B cell (primary cell): ENCODE results near the gene C17orf67. TPM values are rescaled to one million over a fixed set of nuclear protein-coding genes. Genes with fewer than 3 reads are reported as not detected.

Experiments used
- ATAC-seq: fragments of 200-7000 bp; cut with Tn5 transposase; one replicate; pipeline ENCODE4 v1.10.0; 2021; ENCODE audit warnings: low read depth, mild to moderate bottlenecking, moderate number of reproducible peaks, moderate library complexity
- CTCF ChIA-PET: fragments of 350-600 bp; sonication (Branson Sonifier 250); formaldehyde crosslinking; loops from one replicate; lab custom pipeline; 2021; ENCODE audit warnings: antibody characterized with exemption, inconsistent platforms; lab: Charles Lee
- POLR2A ChIA-PET: fragments of 350-600 bp; sonication (Branson Sonifier 250); formaldehyde crosslinking; loops from one replicate; lab custom pipeline; 2021; ENCODE audit warnings: antibody characterized with exemption; lab: Charles Lee
- DNase-seq: peaks from one replicate; pipeline ENCODE4 v3.0.0; 2013
- H2AFZ ChIP-seq: 2 replicates; pipeline ENCODE4 v1.6.1; 2012; ENCODE audit warnings: mild to moderate bottlenecking, low read depth, low read length; ENCODE audit not compliant: insufficient read depth, poor library complexity, severe bottlenecking
- H3K27ac ChIP-seq, 2 donors: 1 replicate in 1 of 2; 2 replicates in 1 of 2; pipeline ENCODE4 v1.5.1; 2012 to 2013; ENCODE audit warnings: low read length in 2 of 2, mild to moderate bottlenecking in 2 of 2, moderate library complexity in 1 of 2
- H3K27me3 ChIP-seq, 4 experiments: fragments of 200-600 bp in 1 of 4; sonication (generic) in 1 of 4; replicated peaks in 1 of 4; 1 replicate in 2 of 4; 2 replicates in 2 of 4; pipeline versions ENCODE4 v1.6.1 to v1.7.0; 2013 to 2016; ENCODE audit warnings: low read length in 3 of 4, mild to moderate bottlenecking in 2 of 4, mixed read lengths in 1 of 4, moderate library complexity in 1 of 4; ENCODE audit not compliant: insufficient read depth in 4 of 4, control insufficient read depth in 3 of 4; ENCODE audit errors: control extremely low read depth in 1 of 4
- H3K36me3 ChIP-seq, 2 experiments: replicated peaks in 1 of 2; 1 replicate in 1 of 2; 2 replicates in 1 of 2; pipeline versions ENCODE4 v1.6.1 to v1.7.1; 2013; ENCODE audit warnings: low read length in 1 of 2; ENCODE audit not compliant: insufficient read depth in 2 of 2, control insufficient read depth in 1 of 2; ENCODE audit errors: control extremely low read depth in 1 of 2, extremely low read depth in 1 of 2
- H3K4me1 ChIP-seq, 2 donors: fragments of 200-600 bp in 1 of 2; sonication (generic) in 1 of 2; 1 replicate in 1 of 2; 2 replicates in 1 of 2; pipeline versions ENCODE4 v1.5.1 to v1.6.1; 2013 to 2017; ENCODE audit warnings: low read length in 2 of 2; ENCODE audit not compliant: control insufficient read depth in 2 of 2, insufficient read depth in 2 of 2
- H3K4me2 ChIP-seq: replicated peaks from 2 replicates; pipeline ENCODE3; 2012; ENCODE audit warnings: mild to moderate bottlenecking, low read depth, low read length; ENCODE audit not compliant: poor library complexity, severe bottlenecking
- H3K4me3 ChIP-seq, 5 experiments: fragments of 200-600 bp in 1 of 5; sonication (generic) in 1 of 5; 1 replicate in 3 of 5; 2 replicates in 2 of 5; pipeline versions ENCODE4 v1.5.1 to v1.7.0; 2011 to 2016; ENCODE audit warnings: low read length in 4 of 5, mild to moderate bottlenecking in 4 of 5, low read depth in 2 of 5, control low read depth in 1 of 5, moderate library complexity in 1 of 5; ENCODE audit not compliant: insufficient read depth in 1 of 5; ENCODE audit errors: control extremely low read depth in 1 of 5, extremely low read depth in 1 of 5
- H3K79me2 ChIP-seq: fragments of 200-600 bp; sonication (generic); one replicate; pipeline ENCODE4 v1.6.0; 2016; ENCODE audit warnings: low read length; ENCODE audit not compliant: control insufficient read depth, insufficient read depth
- H3K9ac ChIP-seq: fragments of 200-600 bp; sonication (generic); 2 replicates; pipeline ENCODE4 v1.6.1; 2017; ENCODE audit warnings: mild to moderate bottlenecking, low read length, moderate library complexity
- H3K9me3 ChIP-seq, 3 donors: one replicate each; pipeline versions ENCODE4 v1.6.1 to v1.7.1; 2013; ENCODE audit warnings: low read length in 2 of 3; ENCODE audit not compliant: control insufficient read depth in 2 of 3, insufficient read depth in 1 of 3; ENCODE audit errors: control extremely low read depth in 1 of 3
- H4K20me1 ChIP-seq: 2 replicates; pipeline ENCODE4 v1.6.0; 2012; ENCODE audit warnings: mild to moderate bottlenecking, low read length; ENCODE audit not compliant: insufficient read depth, control insufficient read depth, poor library complexity, severe bottlenecking
- H3K27ac Mint-ChIP-seq: one replicate; pipeline ENCODE4 v1.8.0; 2021; ENCODE audit warnings: mixed read lengths
- H3K27me3 Mint-ChIP-seq: one replicate; pipeline ENCODE4 v1.8.0; 2021; ENCODE audit warnings: mixed read lengths
- H3K4me1 Mint-ChIP-seq: one replicate; pipeline ENCODE4 v1.8.0; 2021; ENCODE audit warnings: mixed read lengths
- H3K4me3 Mint-ChIP-seq: one replicate; pipeline ENCODE4 v1.8.0; 2021; ENCODE audit warnings: mixed read lengths
- H3K9me3 Mint-ChIP-seq: one replicate; pipeline ENCODE4 v1.8.0; 2022; ENCODE audit warnings: mixed read lengths; ENCODE audit not compliant: insufficient read depth
- EZH2 ChIP-seq: IDR thresholded peaks from 2 replicates; pipeline ENCODE4 v1.6.1; 2012; ENCODE audit warnings: borderline replicate concordance, low read depth, mild to moderate bottlenecking, moderate library complexity, low read length; ENCODE audit not compliant: insufficient read depth, poor library complexity, severe bottlenecking
- WGBS: methylation state at CpG from one replicate; pipeline ENCODE4 v1.1.5; 2013; ENCODE audit warnings: missing lambda C conversion rate; ENCODE audit not compliant: insufficient coverage; 5-methylcytosine and 5-hydroxymethylcytosine counted together
- intact Hi-C: fragments of 100-400 bp; cut with micrococcal nuclease; formaldehyde crosslinking; loops from one replicate; pipeline ENCODE4 v1.10.0; 2022
- polyA plus RNA-seq: library from polyadenylated mRNA; depleted of rRNA; stranded (reverse); fragments of >200 nt; gene quantifications from 2 replicates; pipeline ENCODE4 v1.2.3, GENCODE V29; 2012
- total RNA-seq, 2 donors: library from RNA; stranded (reverse); fragments of 120-200 nt in 1 of 2; gene quantifications; 1 replicate in 1 of 2; 2 replicates in 1 of 2; pipeline versions ENCODE4 v1.2.3 to v1.2.4, GENCODE V29; 2013 to 2022
- TF ChIP-seq, protein P1 (sequence below): fragments of 200-600 bp; IDR thresholded peaks from one replicate; pipeline ENCODE4 v1.8.0; 2022; ENCODE audit warnings: antibody characterized with exemption, mild to moderate bottlenecking

Gene C17orf67
- total and polyA plus RNA-seq, 2 donors (not counting 1 experiment from before 2014, with no cell fraction given) = 5.0 to 10.0 TPM

DNA sequence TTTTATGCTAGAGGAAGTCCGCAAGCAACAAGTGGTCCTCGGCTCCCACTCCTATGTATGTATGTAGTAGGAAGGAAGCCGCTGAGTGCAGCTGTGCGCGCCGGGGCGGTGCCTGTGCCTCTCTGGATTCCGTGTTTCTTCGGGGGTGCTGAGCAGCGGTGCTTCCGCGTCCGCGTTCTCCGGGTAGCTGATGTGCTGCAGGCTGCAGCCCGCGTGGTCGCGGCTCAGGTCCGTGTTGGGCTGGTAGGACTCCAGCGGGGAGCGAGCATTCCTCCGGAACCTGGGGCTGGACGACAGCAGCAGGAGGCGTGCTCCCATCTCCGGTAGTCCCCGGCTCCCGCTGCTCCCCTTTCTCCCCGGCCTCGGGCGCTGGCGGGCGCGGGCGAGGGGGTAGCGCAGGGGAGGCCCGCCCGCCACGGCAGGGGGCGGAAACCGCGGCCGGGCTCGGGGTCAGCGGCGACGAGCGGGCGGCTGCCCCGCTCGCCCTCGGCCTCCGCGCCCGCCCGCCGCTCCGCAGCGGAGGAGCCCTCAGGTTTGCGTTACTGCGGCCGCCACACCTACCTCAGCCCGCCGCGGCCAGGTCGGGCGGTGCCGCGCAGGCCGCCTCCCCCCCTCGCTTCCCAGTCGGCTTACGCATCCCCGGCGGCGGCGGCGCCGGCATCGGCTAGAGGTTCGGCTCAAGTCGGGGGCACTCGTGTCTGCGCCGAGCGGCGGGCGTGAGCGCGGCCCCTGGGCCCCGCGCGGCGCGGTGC, 487 bp downstream of the C17orf67 start:
- DNase-seq (peak; percentile 78), ATAC-seq (peak; percentile 51)
- H3K9ac ChIP-seq = peak overlapping the region; percentile 85
- ChIA-PET POLR2A (interaction anchor here (0.9 to 2.4 kb wide), 3 partner anchors 80 to 145 kb away, joined by 3 to 27 read pairs (median 4); partner anchors contain the start of genes SCPEP1 and TRIM25), CTCF (interaction anchor here (1.1 to 6.1 kb wide), 6 partner anchors 9 to 109 kb away, joined by 3 to 37 read pairs (median 4); no protein-coding TSS in a partner anchor)
- intact Hi-C loops = loop anchor here (1.0 to 10.0 kb wide), 8 partner anchors 14 to 1252 kb away; partner anchors contain the start of genes COIL, DYNLL2, MSI2 and SCPEP1
- H2AFZ ChIP-seq = peak overlapping the region; percentile 95
- TF ChIP-seq, protein P1, sequence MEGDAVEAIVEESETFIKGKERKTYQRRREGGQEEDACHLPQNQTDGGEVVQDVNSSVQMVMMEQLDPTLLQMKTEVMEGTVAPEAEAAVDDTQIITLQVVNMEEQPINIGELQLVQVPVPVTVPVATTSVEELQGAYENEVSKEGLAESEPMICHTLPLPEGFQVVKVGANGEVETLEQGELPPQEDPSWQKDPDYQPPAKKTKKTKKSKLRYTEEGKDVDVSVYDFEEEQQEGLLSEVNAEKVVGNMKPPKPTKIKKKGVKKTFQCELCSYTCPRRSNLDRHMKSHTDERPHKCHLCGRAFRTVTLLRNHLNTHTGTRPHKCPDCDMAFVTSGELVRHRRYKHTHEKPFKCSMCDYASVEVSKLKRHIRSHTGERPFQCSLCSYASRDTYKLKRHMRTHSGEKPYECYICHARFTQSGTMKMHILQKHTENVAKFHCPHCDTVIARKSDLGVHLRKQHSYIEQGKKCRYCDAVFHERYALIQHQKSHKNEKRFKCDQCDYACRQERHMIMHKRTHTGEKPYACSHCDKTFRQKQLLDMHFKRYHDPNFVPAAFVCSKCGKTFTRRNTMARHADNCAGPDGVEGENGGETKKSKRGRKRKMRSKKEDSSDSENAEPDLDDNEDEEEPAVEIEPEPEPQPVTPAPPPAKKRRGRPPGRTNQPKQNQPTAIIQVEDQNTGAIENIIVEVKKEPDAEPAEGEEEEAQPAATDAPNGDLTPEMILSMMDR = no peak
- peak overlapping the region; percentile 45 to 78 for H3K27ac ChIP-seq
- under 1% methylated on average over 92 of the region's 95 CpGs for WGBS
- peak overlapping the region; percentile 27 to 86 (median 76) for H3K4me3 ChIP-seq
- Mint-ChIP-seq H3K27ac (peak overlapping the region; percentile 86), H3K9me3 (no peaks in the 10 kb centered on the region), H3K4me1 (peaks cover 44% of the 10 kb centered on the region), H3K4me3 (peak overlapping the region; percentile 95), H3K27me3 (no peaks in the 10 kb centered on the region)
- H3K4me2 ChIP-seq = peak overlapping the region; percentile 93
- H4K20me1 ChIP-seq = peaks cover 26% of the 10 kb centered on the region
- H3K27me3 ChIP-seq = no peaks in the 10 kb centered on the region
- H3K79me2 ChIP-seq = peaks cover 34% of the 10 kb centered on the region
- H3K9me3 ChIP-seq = no peaks in the 10 kb centered on the region
- H3K4me1 ChIP-seq = peaks cover 21 to 24% of the 10 kb centered on the region in 2 donors
- peaks cover 0 to 4% of the 10 kb centered on the region in 2 experiments for H3K36me3 ChIP-seq

DNA sequence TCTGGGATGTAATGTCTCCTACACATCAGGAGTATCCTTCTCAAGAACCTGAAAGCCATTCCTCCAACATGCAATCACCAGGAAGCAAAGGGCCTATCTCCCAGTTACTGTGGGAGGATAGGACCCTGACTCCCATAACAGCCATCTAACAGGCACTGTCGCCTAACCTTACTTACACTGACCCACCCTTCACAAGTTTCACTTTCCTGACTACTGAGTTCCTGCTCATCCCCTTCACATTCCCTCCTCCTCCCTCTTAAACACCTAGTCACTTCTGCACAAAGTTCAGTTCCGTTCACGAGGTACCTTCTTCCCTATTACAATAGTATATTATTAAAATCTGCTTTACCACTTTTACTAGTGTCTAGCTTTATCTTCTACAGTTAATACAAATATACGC, 1.3 kb downstream of the C17orf67 start:
- Mint-ChIP-seq H3K4me1 (peaks cover 43% of the 10 kb centered on the region), H3K9me3 (no peaks in the 10 kb centered on the region), H3K27ac (peak overlapping the region; percentile 88), H3K27me3 (no peaks in the 10 kb centered on the region), H3K4me3 (peak overlapping the region; percentile 69)
- 100% methylated on average over 1 of the region's 4 CpGs for WGBS
- Histone ChIP-seq H3K36me3 (peaks cover 0 to 4% of the 10 kb centered on the region in 2 experiments), H3K27me3 (no peaks in the 10 kb centered on the region), H2AFZ (peak overlapping the region; percentile 95), H3K79me2 (peaks cover 42% of the 10 kb centered on the region), H3K9me3 (no peaks in the 10 kb centered on the region), H3K4me1 (peaks cover 21 to 24% of the 10 kb centered on the region in 2 donors), H3K4me3 (peak overlapping the region in 3 of 5 experiments; percentile 27 to 86 (median 76)), H4K20me1 (peaks cover 26% of the 10 kb centered on the region), H3K9ac (peak overlapping the region; percentile 85), H3K4me2 (peak overlapping the region; percentile 93), H3K27ac (peak overlapping the region; percentile 21 to 78)
- ATAC-seq (no peak), DNase-seq (peak; percentile 22)
- ChIA-PET CTCF (interaction anchor here (0.6 to 6.1 kb wide), 6 partner anchors 8 to 108 kb away, joined by 3 to 37 read pairs (median 4); no protein-coding TSS in a partner anchor), POLR2A (interaction anchor here (2.4 kb wide), 1 partner anchor 81 kb away, joined by 27 read pairs; the partner anchor contains the start of gene TRIM25)
- no peak for TF ChIP-seq EZH2
- TF ChIP-seq, protein P1 = no peak
- intact Hi-C loops = loop anchor here (5.0 to 10.0 kb wide), 3 partner anchors 425 to 1252 kb away; partner anchors contain the start of genes DYNLL2, MSI2 and SRSF1
